ENCODE data around the gene FABP1. TPM values are rescaled to one million over a fixed set of nuclear protein-coding genes. Genes with fewer than 3 reads are reported as not detected.

FABP1 gene
- total and polyA plus RNA-seq, 7 donors: 0.52 to 4.5 (median 0.89) TPM; not detected in 2

DNA sequence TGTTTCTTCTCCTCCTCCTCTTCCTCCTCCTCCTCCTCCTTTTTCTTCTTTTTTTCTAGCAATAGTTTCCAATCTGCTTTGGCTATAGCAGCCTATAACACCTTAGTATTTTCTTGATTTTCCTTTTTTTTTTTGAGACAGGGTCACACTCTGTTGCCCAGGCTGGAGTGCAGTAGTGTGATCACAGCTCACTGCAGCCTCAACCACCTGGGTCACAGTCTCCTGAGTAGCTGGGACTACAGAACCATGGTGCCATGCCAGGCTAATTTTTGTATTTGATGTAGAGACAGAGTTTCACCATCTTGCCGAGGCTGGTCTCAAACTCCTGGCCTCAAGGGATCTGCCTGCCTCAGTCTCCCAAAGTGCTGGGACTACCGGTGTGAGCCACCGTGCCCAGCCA is 31.6 kb upstream of the FABP1 start:
- ATAC-seq: peak in 2 of 4 donors; percentile 32 to 55
- H3K36me3 ChIP-seq (ENCODE audit: insufficient read depth in 1 of 2, low read depth in 1 of 2): no peaks in the 10 kb centered on the region
- intact Hi-C loops (cut with DNase I): no loop called here

DNA sequence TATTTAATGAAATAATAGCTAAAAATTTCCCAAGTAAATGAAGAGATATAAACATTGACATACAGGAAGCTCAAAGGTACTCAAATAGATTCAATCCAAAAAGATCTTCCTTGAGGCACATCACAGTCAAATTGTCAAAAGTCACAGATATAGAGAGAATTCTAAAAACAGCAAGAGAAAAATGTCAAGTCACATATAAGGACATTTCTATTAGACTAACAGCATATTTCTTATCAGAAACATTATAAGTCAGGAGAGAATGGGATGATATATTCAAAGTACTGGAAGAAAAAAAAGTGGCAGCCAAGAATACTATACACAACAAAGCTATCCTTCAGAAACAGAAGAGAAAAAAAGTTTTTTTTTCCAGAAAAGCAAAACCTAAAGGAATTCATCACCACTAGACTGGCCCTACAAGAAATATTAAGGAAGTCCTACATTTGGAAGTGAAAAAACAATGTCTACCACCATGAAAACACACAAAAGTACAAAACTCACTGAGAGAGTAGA is 21.1 kb upstream of the FABP1 start:
- H3K36me3 ChIP-seq (ENCODE audit: insufficient read depth in 1 of 2, low read depth in 1 of 2): no peaks in the 10 kb centered on the region
- TF ChIP-seq, protein P1, sequence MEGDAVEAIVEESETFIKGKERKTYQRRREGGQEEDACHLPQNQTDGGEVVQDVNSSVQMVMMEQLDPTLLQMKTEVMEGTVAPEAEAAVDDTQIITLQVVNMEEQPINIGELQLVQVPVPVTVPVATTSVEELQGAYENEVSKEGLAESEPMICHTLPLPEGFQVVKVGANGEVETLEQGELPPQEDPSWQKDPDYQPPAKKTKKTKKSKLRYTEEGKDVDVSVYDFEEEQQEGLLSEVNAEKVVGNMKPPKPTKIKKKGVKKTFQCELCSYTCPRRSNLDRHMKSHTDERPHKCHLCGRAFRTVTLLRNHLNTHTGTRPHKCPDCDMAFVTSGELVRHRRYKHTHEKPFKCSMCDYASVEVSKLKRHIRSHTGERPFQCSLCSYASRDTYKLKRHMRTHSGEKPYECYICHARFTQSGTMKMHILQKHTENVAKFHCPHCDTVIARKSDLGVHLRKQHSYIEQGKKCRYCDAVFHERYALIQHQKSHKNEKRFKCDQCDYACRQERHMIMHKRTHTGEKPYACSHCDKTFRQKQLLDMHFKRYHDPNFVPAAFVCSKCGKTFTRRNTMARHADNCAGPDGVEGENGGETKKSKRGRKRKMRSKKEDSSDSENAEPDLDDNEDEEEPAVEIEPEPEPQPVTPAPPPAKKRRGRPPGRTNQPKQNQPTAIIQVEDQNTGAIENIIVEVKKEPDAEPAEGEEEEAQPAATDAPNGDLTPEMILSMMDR (IDR thresholded peaks at IDR 0.05): no peak
- DNase-seq: no peak

More for the DNA sequence above, 31.6 kb upstream of the FABP1 start:
- Histone ChIP-seq H3K27me3 (ENCODE audit: insufficient read depth in 3 of 3, low read length in 2 of 3) (no peaks in the 10 kb centered on the region), H3K9me3 (no peaks in the 10 kb centered on the region), H3K4me1 (no peaks in the 10 kb centered on the region), H3K27ac (no peak overlapping the region), H3K4me3 (no peak overlapping the region)
- WGBS, 3 donors: 58 to 75% (median 61%) methylated on average over 3 of the region's 3 CpGs
- no peak for DNase-seq
- TF ChIP-seq, protein P1 (IDR thresholded peaks at IDR 0.05): no peak

DNA sequence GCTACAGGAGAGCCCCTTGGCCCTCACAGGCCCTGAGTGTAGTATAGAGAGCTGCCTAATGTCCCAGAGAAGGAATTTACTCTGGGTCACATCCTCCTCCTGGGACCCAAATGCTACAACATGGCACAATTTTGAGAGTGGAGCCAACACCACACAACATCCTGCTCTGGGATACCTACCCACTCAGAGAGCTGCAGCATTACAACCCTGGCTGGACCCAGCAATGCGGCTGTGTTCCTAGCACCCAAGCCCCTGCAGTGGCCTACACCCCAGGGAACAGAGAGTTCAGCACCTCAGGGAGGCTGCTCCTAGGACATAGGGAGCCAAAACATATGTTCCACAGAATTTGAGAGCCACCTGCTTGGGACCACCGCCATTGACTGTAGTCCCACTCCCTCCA is 19.3 kb upstream of the FABP1 start:
- Histone ChIP-seq H3K4me3 (no peak overlapping the region), H3K9me3 (peaks cover 7% of the 10 kb centered on the region), H3K27me3 (ENCODE audit: insufficient read depth in 3 of 3, low read length in 2 of 3) (no peaks in the 10 kb centered on the region), H3K27ac (no peak overlapping the region), H3K36me3 (ENCODE audit: insufficient read depth in 1 of 2, low read depth in 1 of 2) (no peaks in the 10 kb centered on the region), H3K4me1 (no peaks in the 10 kb centered on the region)
- TF ChIP-seq, protein P1 (IDR thresholded peaks at IDR 0.05): no peak
- DNase-seq (no peak), ATAC-seq (no peak)
- WGBS, 3 donors: 64 to 100% (median 94%) methylated on average over 2 of the region's 2 CpGs
- intact Hi-C loops (cut with DNase I): no loop called here

More for the DNA sequence above, 21.1 kb upstream of the FABP1 start:
- Histone ChIP-seq H3K4me1 (no peaks in the 10 kb centered on the region), H3K4me3 (no peak overlapping the region), H3K9me3 (peaks cover 15% of the 10 kb centered on the region), H3K27me3 (ENCODE audit: insufficient read depth in 3 of 3, low read length in 2 of 3) (no peaks in the 10 kb centered on the region), H3K27ac (no peak overlapping the region)
- ATAC-seq: no peak
- intact Hi-C loops (cut with DNase I): no loop called here

DNA sequence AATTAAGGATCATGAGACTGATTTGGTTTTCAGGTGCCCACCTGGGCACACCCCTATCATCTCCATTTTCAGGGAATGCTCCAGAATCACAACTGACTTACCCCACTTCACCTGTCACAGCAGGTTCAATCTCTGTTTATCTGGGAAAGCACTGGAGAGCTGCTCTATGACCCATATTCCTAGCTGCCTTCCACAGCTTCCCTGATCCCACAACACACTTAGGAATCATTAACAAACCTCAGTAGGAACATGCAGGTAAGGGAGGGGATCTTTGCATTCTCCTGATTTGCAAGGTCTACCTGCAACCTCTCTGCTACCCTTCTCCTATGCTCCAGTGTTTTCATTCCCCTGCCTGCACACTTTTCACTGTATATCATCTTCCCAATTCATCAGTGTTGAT is 18.7 kb upstream of the FABP1 start:
- no peaks in the 10 kb centered on the region for H3K4me1 ChIP-seq
- peaks cover 9% of the 10 kb centered on the region for H3K9me3 ChIP-seq
- no peaks in the 10 kb centered on the region for H3K27me3 ChIP-seq (ENCODE audit: insufficient read depth in 3 of 3, low read length in 2 of 3)
- no peaks in the 10 kb centered on the region for H3K36me3 ChIP-seq (ENCODE audit: insufficient read depth in 1 of 2, low read depth in 1 of 2)
- intact Hi-C loops (cut with DNase I): no loop called here
- TF ChIP-seq, protein P1 (IDR thresholded peaks at IDR 0.05): no peak
- DNase-seq: no peak
- no peak overlapping the region for H3K4me3 ChIP-seq
- H3K27ac ChIP-seq: no peak overlapping the region
- ATAC-seq: no peak

DNA sequence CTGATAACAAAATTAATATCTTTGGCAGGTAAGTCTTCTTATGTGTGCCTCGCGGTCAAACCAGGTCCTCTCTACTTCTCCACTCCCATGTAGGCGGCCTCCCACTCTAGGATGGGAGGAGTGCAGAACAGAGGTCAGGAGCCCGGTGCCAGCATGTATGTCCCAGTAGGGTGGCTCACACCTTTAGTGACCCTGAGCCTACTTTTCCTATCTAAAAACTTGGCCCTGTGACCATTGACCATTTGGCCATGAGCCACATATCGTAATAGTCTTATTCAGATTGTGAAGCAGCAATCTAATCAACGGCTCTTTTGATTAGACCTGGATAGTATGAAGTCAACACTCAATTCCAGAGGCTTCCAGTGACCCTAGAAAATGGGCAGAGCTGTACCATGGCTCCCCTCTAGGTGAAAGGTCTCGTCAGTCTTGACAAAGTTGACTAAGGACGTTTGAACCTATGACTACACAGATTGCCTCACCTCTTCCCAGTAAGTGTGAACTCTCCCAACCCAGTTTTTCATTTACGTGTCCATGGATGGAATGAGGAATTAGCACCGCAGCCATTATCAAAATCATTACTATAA is 17.1 kb upstream of the FABP1 start:
- Histone ChIP-seq H3K36me3 (ENCODE audit: insufficient read depth in 1 of 2, low read depth in 1 of 2) (no peaks in the 10 kb centered on the region), H3K27ac (no peak overlapping the region), H3K4me3 (no peak overlapping the region), H3K27me3 (ENCODE audit: insufficient read depth in 3 of 3, low read length in 2 of 3) (no peaks in the 10 kb centered on the region), H3K4me1 (no peaks in the 10 kb centered on the region), H3K9me3 (peaks cover 9% of the 10 kb centered on the region)
- TF ChIP-seq, protein P1 (IDR thresholded peaks at IDR 0.05): no peak
- DNase-seq: no peak
- intact Hi-C loops (cut with DNase I): no loop called here
- ATAC-seq: no peak
- 87 to 91% (median 91%) methylated on average over 10 of the region's 10 CpGs for WGBS, 3 donors
